ENCODE measurements around the gene GRIA4. TPM values are rescaled to one million over a fixed set of nuclear protein-coding genes. Genes with fewer than 3 reads are reported as not detected.

The GRIA4 gene
- not detected in 2 replicates for total RNA-seq

DNA sequence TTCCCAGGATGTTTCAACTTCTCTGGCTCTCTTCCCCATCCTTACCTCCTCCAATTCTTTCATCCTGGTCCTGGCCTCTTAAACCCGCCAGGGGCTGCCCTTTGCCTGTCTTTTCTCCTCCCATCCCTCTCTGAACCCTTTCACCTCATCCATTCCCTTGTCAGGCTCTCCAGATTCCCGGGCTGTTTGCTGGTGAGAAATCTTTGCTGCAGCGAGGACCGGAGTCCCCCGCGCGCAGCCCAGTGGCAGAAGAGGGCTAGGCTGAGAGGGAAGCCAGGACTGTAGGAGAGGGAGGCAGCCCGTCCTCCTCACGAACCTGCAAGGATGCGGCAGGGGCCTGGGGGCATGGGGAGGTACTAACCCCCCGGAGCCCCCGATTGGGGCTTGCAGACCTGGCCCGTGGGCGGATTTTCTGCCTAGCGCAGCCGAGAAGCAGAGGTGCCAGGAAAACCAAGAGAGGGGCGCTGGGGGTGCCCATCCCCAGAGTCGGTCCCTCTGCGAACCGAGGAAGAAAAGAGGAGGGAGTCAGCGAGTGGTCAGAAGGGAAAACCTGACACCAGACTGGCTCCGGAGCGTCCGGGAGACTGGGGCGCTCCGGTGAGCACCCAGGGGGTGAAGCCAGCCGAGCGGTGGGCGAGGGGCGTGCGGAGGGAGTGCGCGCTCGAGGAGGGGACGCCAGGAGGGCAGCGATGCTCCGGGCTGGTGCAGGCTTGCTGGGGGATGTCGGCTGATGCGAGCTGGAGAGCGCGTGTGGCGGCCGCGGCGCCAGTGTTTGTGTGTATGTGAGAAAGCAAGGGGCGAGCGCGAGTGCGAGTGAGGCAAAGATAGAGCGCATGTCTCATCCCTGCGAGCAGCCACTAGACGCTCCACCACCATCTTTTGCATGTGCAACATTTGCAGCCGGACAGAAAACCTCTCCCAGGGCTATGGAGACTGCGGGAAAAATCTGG lies at the start of gene GRIA4:
GRIA4 (plus strand) TSS at position 242 of the 950 bp plus-strand sequence. CDS start 925 bp downstream, outside the sequence.

DNA sequence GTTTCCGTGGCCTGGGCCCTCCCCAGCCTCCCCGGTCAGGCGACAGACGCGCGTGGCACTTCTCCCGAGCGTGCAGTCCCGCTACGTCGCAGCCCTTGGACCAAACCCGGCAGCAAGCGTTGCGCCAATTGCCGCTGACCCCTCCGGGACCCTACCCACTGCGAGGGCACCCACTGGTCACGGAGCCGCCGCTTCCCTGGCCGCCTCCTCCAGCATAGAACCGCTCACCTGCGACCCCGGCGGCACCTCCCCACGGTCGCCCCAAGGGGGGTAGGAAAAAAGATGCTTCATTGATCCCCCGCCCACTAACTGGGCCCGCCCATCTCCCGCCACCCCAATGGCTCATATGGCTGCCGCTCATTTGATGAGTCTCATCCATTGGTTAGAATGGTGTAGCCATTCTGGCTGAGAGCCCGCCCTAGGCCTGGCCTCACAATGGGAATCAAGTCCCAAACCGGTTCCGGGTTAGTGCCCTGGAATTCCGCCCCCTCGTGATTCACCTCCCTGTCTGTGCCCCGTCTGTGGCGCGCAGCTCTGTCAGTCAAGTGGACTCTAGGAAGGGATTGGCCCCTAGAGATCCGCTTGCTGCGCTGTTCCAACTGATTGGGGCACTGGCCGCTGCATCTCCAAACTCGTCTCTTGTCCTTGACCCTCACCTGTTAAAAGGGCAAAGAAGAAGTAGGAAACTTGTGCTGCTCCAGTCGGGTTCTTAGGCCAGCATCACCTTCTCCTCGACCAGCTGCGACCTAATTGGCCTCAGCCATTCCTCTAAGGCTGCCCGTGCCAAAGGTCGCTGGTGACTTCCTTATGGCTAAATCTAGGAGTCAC lies 412.3 kb downstream of the GRIA4 start, which contains the start of gene MSANTD4:
MSANTD4 (minus strand) TSS at position 274 of the 828 bp plus-strand sequence. CDS start 11,323 bp downstream, outside the sequence.

All from smooth muscle cell of trachea (primary cell).